ENCODE measurements around the gene VWA1.

VWA1 gene, protein sequence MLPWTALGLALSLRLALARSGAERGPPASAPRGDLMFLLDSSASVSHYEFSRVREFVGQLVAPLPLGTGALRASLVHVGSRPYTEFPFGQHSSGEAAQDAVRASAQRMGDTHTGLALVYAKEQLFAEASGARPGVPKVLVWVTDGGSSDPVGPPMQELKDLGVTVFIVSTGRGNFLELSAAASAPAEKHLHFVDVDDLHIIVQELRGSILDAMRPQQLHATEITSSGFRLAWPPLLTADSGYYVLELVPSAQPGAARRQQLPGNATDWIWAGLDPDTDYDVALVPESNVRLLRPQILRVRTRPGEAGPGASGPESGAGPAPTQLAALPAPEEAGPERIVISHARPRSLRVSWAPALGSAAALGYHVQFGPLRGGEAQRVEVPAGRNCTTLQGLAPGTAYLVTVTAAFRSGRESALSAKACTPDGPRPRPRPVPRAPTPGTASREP

GRCh38 chr1:1435106-1435903 is at the start of gene VWA1:
TSS of gene VWA1 (plus strand) at chr1:1435690. CDS start at chr1:1435749, 59 bp downstream.
- DNase-seq (ENCODE audit: low read depth, low spot score): no peak

GRCh38 chr1:1385931-1386330 is 49.6 kb upstream of the VWA1 start:
- no peak for DNase-seq (ENCODE audit: low read depth, low spot score)

DNA sequence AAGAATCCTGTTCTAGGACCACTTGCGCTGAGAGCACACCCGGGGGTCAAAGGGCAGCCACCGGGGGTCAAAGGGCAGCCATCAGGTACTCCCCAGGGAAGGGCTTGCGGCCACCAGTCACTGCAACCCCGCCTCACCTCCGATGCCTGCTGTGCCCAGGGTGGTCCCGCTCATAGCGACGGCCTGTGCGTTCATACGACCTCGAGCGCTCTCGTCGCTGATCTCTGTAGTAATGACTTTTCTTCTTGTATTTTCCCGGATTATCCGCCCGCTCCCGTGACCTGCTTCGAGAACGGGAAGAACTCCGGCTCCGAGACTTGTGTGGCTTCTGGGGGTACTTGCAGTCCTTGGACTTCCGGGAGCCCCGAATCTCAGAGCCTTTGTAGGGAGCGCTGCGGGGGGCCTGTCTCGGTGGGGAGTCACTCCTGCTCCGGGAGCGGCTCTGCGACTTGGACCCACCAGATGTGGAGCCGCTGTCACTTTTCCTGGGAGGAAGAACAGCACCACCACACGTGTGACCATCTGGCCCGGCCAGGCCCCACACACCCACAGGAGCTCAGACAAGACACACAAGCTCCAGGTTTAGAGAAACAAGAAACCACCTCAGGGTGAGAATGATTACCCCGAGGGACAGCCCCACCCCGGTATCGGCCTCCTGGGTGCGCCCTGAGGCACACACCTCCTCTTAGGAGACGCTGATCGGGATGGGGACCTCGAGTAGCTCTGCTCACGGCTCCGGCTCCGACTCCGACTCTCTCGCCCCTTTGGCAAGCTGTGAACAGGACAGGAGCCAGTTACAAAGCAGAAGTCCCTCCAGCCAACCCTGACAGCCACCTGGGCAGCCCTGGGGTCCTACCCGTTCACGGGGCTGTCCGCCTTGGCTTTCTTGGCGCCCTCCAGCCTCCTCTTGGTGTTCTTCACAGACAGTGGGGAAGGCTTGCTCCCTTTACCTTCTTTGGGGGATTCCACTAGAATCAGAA is 48.1 kb upstream of the VWA1 start:
- no peak for DNase-seq (ENCODE audit: low read depth, low spot score)

- DNase-seq (ENCODE audit: low read depth, low spot score): no peak
Measured at GRCh38 chr1:1388078-1388472, 47.4 kb upstream of the VWA1 start.

DNA sequence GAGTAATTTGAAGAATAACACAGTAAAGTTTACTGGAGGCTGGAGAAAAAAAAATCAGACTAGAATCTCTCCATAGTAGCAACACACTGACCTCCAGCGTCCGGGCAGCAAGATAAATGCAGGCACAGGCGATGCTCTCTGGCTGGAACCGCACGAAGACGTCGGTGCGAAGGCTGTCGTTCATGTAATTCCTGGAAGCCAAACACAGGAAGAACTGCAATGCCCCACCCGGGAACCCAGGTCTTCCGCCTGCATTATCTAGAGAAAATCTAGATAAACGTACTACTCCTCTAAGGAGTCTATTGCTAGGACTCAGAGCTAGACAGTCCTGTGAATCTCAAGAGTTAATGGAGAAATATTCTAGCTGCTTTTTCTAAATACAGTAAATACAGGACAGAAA is 44.8 kb upstream of the VWA1 start:
- DNase-seq (ENCODE audit: low read depth, low spot score): no peak

- no peak for DNase-seq (ENCODE audit: low read depth, low spot score)
Measured at GRCh38 chr1:1391225-1391624, 44.3 kb upstream of the VWA1 start.

- DNase-seq (ENCODE audit: low read depth, low spot score): no peak
Measured at GRCh38 chr1:1393014-1393413, 42.5 kb upstream of the VWA1 start.

DNA sequence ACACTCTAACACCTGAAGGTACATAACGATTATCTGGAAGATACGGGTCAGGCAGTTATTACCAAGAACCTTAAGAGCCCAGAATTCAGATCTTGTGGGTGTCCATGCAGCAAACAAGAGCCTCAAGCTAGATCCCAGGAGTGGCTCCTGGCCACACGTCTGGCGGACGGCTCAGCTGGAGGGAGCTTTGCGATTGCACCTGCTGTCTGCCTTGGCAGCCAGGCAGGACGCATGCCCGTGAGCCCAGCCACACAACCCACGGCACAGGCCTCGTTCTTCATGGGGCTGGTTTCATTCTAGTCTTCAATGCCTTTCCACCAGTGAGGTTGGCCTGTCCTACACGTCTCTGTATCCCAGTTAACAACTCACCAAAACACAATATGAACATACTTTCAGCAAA is 42.1 kb upstream of the VWA1 start:
- DNase-seq (ENCODE audit: low read depth, low spot score): no peak

- no peak for DNase-seq (ENCODE audit: low read depth, low spot score)
Measured at GRCh38 chr1:1394116-1394515, 41.4 kb upstream of the VWA1 start.

DNA sequence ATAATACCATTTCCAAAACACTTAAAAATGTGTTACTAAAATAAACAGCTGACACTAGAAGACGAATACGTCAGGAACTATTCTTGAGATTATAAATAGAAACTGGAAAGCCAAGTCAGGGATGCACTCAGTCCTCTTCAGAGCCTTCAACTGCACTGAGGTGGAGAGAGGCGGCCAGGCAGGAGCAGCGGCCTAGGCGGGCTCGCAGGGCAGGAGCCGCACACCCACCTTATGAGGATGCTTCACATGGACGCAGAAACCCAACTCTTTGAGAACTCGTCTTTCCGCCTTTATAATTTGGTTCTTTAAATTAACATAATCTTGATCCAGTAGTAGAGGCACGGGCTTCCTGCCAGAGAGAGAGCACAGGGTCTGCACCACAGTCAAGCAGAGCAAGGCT is 40.3 kb upstream of the VWA1 start:
- no peak for DNase-seq (ENCODE audit: low read depth, low spot score)

DNA sequence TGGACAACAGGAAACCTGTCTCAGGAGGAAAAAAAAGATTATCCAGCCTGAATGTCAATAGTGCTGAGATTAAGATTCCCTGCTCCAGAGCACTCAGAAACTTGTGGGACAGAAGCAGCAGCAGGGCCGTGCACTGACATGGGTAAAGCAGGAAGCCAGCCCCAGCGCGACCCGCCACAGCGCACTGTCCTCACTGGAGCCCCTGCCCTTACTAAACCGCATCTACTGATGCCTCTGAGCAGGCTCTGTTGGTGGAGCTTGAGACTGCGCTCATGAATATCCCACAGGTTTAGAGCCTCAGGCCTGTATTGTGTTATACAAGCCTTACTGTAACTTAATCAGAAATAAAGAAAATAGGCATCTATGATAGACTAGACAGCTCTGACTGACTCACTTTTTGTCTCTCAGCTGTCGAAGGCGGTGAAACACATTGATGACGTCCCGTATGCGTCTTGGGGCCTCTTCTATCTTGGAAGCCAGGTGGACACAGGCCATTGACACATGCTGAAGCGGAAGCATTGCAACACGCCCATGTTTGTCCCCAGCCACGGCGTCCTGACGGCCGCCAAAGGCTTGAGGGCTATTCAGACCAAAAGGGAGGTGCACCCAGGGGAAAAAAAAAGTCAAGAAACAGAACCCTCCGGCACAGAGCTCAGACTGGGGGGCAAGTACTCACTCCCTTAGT is 37.5 kb upstream of the VWA1 start:
- DNase-seq (ENCODE audit: low read depth, low spot score): peak; percentile 37

DNA sequence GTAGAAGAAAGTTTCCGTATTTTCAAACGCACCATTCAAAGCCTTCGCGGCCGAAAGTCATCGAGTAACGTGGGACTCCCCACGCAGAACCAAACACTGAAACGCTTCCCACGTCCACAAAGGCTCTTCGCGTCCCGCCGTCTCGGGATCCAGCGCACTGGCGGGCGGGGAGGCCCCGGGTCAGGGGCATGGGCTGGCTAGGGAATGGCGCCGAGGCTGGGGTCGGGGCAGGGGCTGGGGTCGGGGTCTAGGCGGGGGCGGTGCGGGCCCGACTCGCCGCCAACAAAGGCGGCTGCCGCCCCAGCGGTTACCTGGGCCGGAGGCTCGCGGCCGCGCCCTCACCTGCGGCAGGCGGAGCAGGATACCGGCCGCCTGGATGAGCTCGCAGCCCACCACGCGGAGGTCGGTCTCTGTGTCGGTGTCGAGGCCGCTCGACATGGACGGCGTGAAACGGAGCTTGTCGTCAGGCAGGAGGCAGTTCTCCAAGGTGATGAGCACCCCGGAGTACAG is 36.8 kb upstream of the VWA1 start:
- DNase-seq (ENCODE audit: low read depth, low spot score): no peak

GRCh38 chr1:1399187-1399871 is 36.2 kb upstream of the VWA1 start, which contains the start of gene CCNL2:
TSS of gene CCNL2 (minus strand) at chr1:1399335. CDS start at chr1:1399306, 29 bp downstream.
- DNase-seq (ENCODE audit: low read depth, low spot score): peak; percentile 99

DNA sequence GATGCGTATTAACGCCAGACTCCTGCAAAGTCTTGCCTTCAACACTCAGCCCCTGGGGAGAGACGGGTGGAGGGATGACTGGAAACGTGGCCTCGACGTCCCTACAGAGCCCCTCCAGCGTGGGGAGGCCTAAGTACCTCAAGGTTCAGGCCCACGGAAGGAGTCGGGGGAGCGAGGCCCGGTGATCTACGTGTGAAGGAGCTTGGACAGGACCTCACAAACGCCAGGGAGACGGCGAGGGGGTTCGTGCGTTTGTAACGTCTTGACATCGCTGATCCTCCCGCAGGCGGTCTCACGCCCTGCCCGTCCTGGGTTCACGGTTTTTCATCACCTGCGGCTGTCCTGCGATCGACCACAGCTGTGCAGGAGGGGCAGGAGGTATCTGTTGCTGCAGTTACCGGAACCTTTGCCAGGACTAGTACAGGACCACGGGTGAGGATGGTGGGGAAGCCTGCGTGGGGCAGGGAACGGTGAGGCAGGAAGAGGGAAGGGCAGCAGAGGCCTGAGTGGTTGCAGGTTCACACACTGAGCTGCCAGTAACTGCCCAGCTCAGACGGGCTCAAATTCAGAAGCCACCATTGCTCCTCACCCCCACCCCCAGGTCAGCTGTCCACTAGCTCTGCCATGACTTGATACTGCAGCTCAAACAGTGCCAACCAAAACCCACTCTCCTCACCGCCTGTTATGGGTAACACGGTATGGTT is 35.5 kb upstream of the VWA1 start:
- peak; percentile 47 for DNase-seq (ENCODE audit: low read depth, low spot score)

DNA sequence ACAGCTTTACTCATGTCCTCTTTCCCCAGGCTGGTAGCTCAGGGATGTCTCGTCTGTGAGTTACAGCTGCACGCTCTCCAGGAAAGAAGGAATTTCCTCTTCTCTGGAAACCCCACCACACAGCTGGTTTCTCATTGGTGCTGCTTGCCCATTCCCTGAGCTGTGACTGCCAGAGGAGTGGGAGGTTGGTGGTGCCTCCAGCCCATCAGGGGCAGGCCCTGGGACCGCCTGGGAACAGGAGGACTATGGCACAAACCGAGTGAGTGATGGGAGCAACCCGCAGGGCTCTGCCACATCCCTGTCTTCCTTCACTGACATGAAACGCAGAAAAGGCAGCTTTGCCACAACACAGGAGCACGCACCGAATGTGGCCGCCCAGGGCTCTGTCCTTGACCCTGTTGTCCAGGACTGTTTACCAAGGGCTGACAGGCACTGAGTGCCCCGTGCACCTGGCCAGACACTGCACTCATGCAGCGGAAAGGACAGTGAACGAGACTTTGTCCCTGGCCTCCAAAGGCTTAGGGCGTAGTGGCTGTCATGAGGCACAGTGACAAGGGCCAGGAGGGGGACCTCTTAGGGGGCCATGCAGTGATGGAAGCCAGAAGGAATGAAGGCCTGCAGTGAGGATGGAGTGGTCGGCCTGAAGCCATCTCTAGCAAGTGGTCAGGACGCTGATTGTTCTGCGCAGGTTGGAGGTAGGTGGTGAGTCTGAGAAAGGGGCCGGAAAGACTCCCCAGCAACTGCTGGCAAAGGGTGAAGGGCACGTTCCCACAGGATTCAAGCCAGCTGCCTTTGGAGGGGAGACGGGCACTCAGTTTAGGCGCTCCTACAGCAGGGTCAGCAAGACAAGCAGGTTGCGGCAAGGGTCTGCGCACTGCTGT is 34.7 kb upstream of the VWA1 start:
- no peak for DNase-seq (ENCODE audit: low read depth, low spot score)

DNA sequence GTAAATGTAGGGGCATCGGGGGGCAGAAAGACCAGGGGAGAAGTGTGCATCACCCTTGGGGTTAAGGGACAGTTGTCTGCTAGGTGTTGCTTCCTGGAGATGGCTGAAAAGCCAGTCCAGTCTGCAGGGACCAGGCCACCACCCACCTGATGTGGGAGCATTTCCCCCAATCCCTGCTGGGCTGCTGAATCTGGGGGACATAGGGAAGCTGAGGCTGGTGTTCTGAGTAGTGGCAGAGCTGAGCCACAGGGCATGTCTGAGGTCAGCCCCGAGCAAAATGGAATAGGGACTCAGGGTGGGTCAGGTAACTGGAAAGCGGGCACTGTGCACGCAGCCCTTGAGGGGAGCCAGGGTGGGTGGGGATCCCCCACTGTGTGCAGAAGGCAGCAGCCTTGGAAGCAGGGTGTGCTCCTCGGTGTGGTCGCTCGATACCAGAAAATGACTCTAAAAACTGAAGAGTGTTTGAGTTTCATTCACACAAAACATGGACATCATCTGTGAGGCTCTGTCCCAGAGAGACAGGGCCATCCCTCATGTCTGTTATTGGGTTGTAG is 34.0 kb upstream of the VWA1 start:
- no peak for DNase-seq (ENCODE audit: low read depth, low spot score)

DNA sequence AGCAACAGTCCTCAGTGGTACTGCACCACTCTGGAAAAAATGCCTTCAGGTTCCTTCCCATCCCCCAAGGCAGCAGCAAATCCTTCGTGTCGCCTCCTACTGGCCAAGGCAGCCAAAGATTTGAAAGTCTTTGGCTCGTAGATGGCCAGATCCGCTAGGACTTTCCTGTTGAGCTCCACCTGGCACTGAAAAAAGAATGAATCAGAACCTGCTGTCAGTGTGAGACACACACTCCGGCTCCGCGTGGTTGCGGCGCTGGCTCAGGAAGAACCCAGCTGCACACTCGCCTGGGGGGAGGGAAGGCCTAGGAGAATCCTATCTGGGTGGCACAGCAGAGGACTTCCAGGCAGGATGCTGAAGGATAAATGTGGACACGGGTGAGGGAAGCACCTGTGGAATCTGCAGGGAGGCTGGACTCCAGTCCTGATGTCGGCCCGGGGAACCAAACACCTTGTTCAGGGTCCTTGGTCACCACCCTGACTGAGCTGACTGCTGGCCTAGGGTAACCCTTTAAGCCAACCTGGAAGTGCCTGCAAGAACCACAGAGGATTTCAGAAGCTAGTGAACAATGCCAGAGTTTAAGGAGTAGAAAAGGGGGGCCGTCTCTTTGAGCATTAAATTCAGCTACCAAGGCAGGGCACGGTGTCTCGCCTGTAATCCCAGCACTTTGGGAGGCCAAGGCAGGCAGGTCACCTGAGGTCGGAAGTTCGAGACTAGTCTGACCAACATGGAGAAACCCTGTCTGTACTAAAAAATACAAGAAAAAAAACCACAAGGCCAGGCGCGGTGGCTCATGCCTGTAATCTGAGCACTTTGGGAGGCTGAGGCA is 33.2 kb upstream of the VWA1 start:
- peak; percentile 85 for DNase-seq (ENCODE audit: low read depth, low spot score)
